Endodermal cell (in vitro differentiated cells): Measurements from ENCODE around the gene IL17A. TPM values are rescaled to one million over a fixed set of nuclear protein-coding genes. Genes with fewer than 3 reads are reported as not detected.

Experiments
- DNase-seq: peaks from one replicate; pipeline ENCODE4 v3.0.0-alpha.2; 2017
- H3K27ac ChIP-seq: 2 replicates; pipeline ENCODE4 v1.5.1; 2013; ENCODE audit warnings: mild to moderate bottlenecking, low read depth, low read length, moderate library complexity
- H3K27me3 ChIP-seq: 2 replicates; pipeline ENCODE4 v1.6.1; 2013; ENCODE audit warnings: mild to moderate bottlenecking, low read length, moderate library complexity; ENCODE audit not compliant: insufficient read depth, control insufficient read depth, poor library complexity, severe bottlenecking
- H3K36me3 ChIP-seq: 2 replicates; pipeline ENCODE4 v1.7.0; 2013; ENCODE audit warnings: mild to moderate bottlenecking, low read length, moderate library complexity; ENCODE audit not compliant: control insufficient read depth, insufficient read depth
- H3K4me1 ChIP-seq: one replicate; pipeline ENCODE4 v1.7.0; 2013; ENCODE audit warnings: low read length; ENCODE audit not compliant: control insufficient read depth, insufficient read depth
- H3K4me3 ChIP-seq: 2 replicates; pipeline ENCODE4 v1.5.1; 2013; ENCODE audit warnings: mild to moderate bottlenecking, low read length, moderate library complexity
- H3K9ac ChIP-seq: 2 replicates; pipeline ENCODE4 v1.6.1; 2013; ENCODE audit warnings: mild to moderate bottlenecking, low read length, moderate library complexity; ENCODE audit not compliant: poor library complexity, severe bottlenecking; ENCODE audit errors: extremely low read depth
- H3K9me3 ChIP-seq: 2 replicates; pipeline ENCODE4 v1.6.1; 2013; ENCODE audit warnings: mild to moderate bottlenecking, low read length, moderate library complexity; ENCODE audit not compliant: control insufficient read depth
- H3K27ac Mint-ChIP-seq: 2 replicates; pipeline ENCODE4 v1.8.0; 2020; ENCODE audit warnings: mixed read lengths
- H3K27me3 Mint-ChIP-seq: 2 replicates; pipeline ENCODE4 v1.8.0; 2021; ENCODE audit warnings: mild to moderate bottlenecking, mixed read lengths; ENCODE audit not compliant: insufficient read depth
- H3K36me3 Mint-ChIP-seq: 2 replicates; pipeline ENCODE4 v1.8.0; 2020; ENCODE audit warnings: low read depth, mixed read lengths
- H3K4me1 Mint-ChIP-seq: 2 replicates; pipeline ENCODE4 v1.8.0; 2020; ENCODE audit warnings: mixed read lengths
- H3K4me3 Mint-ChIP-seq: 2 replicates; pipeline ENCODE4 v1.8.0; 2020; ENCODE audit warnings: mild to moderate bottlenecking, moderate library complexity, mixed read lengths
- H3K9me3 Mint-ChIP-seq: 2 replicates; pipeline ENCODE4 v1.8.0; 2020; ENCODE audit warnings: mild to moderate bottlenecking, mixed read lengths
- CTCF ChIP-seq: fragments of 200-600 bp; sonication (generic); conservative IDR thresholded peaks from 2 replicates; pipeline ENCODE4 v1.5.0; 2021; ENCODE audit warnings: antibody characterized with exemption, mild to moderate bottlenecking
- WGBS, 2 experiments: methylation state at CpG; one replicate each; pipeline versions ENCODE4 v1.1.5 to v1.1.7; 2013; ENCODE audit warnings: missing lambda C conversion rate in 2 of 2, mixed read lengths in 1 of 2; ENCODE audit not compliant: insufficient coverage in 1 of 2, insufficient read length in 1 of 2; 5-methylcytosine and 5-hydroxymethylcytosine counted together
- total RNA-seq, 2 donors: library from RNA; stranded (reverse); fragmentation: NEBNext Ultra II Directional in 1 of 2; extraction: Animal tissue kit (Norgen Biotek cat#: 25700) in 1 of 2; gene quantifications; 2 replicates in 1 of 2; 3 replicates in 1 of 2; pipeline ENCODE4 v1.2.1, GENCODE V29; 2021

Gene IL17A
- total RNA-seq, 2 donors from 2014 or later: not detected

GRCh38 chr6:52221302-52221701 is 35.1 kb downstream of the IL17A start:
- H3K27ac Mint-ChIP-seq: no peak overlapping the region
- Histone ChIP-seq H3K9ac (no peak overlapping the region), H3K27me3 (no peaks in the 10 kb centered on the region), H3K4me3 (no peak overlapping the region), H3K36me3 (no peaks in the 10 kb centered on the region), H3K27ac (no peak overlapping the region), H3K9me3 (no peaks in the 10 kb centered on the region), H3K4me1 (no peaks in the 10 kb centered on the region)
- no peaks in the 10 kb centered on the region for H3K9me3 Mint-ChIP-seq
- no peaks in the 10 kb centered on the region for H3K27me3 Mint-ChIP-seq
- no peaks in the 10 kb centered on the region for H3K36me3 Mint-ChIP-seq
- no peak for TF ChIP-seq CTCF
- H3K4me1 Mint-ChIP-seq: no peaks in the 10 kb centered on the region
- DNase-seq: no peak
- 92% methylated on average over 2 of the region's 3 CpGs for WGBS, 2 experiments
- no peak overlapping the region for H3K4me3 Mint-ChIP-seq

GRCh38 chr6:52227495-52227894 is 41.3 kb downstream of the IL17A start:
- H3K9me3 Mint-ChIP-seq: no peaks in the 10 kb centered on the region
- H3K27ac ChIP-seq: no peak overlapping the region
- no peak for TF ChIP-seq CTCF
- H3K4me1 ChIP-seq: no peaks in the 10 kb centered on the region
- no peak for DNase-seq
- H3K27me3 Mint-ChIP-seq: no peaks in the 10 kb centered on the region
- no peak overlapping the region for H3K4me3 ChIP-seq
- no peaks in the 10 kb centered on the region for H3K27me3 ChIP-seq
- WGBS, 2 experiments: 82 to 90% methylated on average over 1 of the region's 1 CpG
- H3K27ac Mint-ChIP-seq: no peak overlapping the region
- H3K4me3 Mint-ChIP-seq: no peak overlapping the region
- H3K36me3 ChIP-seq: no peaks in the 10 kb centered on the region
- H3K4me1 Mint-ChIP-seq: no peaks in the 10 kb centered on the region
- no peaks in the 10 kb centered on the region for H3K36me3 Mint-ChIP-seq
- no peaks in the 10 kb centered on the region for H3K9me3 ChIP-seq
- no peak overlapping the region for H3K9ac ChIP-seq

GRCh38 chr6:52230685-52231084 is 44.5 kb downstream of the IL17A start:
- Histone ChIP-seq H3K27ac (no peak overlapping the region), H3K9me3 (no peaks in the 10 kb centered on the region), H3K36me3 (no peaks in the 10 kb centered on the region), H3K4me1 (no peaks in the 10 kb centered on the region), H3K9ac (no peak overlapping the region), H3K27me3 (no peaks in the 10 kb centered on the region), H3K4me3 (no peak overlapping the region)
- Mint-ChIP-seq H3K9me3 (no peaks in the 10 kb centered on the region), H3K4me1 (no peaks in the 10 kb centered on the region), H3K27me3 (no peaks in the 10 kb centered on the region), H3K27ac (no peak overlapping the region), H3K36me3 (no peaks in the 10 kb centered on the region), H3K4me3 (no peak overlapping the region)
- no peak for TF ChIP-seq CTCF
- no peak for DNase-seq
- WGBS, 2 experiments: 80 to 93% methylated on average over 1 of the region's 1 CpG
